Right renal cortex interstitium (tissue), 3 donors: ENCODE data around the gene MAP2K3. TPM values are rescaled to one million over a fixed set of nuclear protein-coding genes. Genes with fewer than 3 reads are reported as not detected.

Source experiments
- DNase-seq, 3 donors: peaks; one replicate each; pipeline ENCODE4 v3.0.0-alpha.2; 2013; ENCODE audit warnings: low read depth in 3 of 3, low spot score in 2 of 3
- polyA plus RNA-seq, 3 donors: library from polyadenylated mRNA; unstranded; fragments of 120-200 nt; gene quantifications; one replicate each; pipeline ENCODE4 v1.2.1, GENCODE V29; 2013; ENCODE audit not compliant: insufficient read length in 3 of 3

MAP2K3 gene
- polyA plus RNA-seq, 3 donors: 17.3 to 21.8 (median 17.6) TPM

DNA sequence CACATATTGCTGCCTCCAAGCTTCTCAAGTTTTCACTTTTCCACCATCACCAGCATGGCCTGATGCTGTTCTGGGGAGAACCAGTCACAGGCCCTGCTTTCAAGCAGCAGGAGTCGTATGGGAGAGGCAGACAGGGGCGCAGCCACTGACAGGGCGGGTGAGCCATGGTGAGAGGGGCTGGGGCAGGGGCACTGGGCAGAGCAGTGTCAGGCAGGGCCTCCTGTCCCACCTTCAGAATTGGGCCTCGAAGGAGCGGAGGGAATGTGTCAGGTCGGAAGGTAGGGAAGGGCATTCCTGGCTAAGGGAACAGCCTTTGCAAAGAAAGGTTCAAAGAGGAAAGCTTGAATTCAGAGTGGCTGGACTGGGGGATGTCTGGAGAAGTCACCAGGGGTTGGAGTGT is 4.9 kb upstream of the MAP2K3 start:
- no peak for DNase-seq

DNA sequence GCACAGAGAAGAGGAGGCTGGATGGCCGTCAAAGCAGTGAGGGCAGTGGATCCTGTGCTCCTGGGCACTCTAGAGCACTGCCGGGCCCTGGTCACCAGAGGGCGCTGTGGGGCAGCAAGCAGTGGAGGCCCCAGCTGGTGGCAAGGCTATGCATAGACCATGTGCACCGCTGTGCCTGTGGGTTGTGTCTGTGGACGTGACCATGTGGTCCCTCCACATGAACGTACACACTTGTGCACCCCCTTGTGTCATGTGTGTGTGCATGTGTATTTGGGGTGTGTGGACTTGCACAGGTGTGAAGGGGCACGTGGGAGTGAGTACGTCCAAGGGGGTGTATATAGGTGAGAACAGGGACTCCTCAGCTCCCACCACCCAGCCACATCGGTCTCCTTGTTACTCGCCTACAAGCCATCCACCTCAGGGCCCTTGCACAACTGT is 4.4 kb upstream of the MAP2K3 start:
- DNase-seq: no peak

DNA sequence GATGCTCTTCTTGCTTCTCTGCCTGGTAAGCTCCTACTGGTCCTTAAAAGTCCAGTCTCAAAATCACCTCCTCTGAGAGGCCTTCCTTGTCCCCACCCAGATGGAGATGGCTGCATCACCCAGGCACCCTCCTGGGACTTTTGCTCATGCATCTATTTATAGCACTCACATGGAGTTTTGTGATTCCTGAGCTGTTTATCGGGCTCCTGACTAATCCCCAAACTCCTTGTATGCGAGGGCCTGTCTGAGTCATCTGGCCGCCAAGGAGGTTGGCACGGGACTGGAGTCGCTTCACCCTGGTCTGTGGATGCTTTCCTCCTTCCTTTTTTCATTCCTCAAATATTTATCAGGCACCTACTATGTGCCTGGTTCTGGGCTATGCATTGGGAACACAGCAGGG is 2.3 kb upstream of the MAP2K3 start:
- DNase-seq: no peak

DNA sequence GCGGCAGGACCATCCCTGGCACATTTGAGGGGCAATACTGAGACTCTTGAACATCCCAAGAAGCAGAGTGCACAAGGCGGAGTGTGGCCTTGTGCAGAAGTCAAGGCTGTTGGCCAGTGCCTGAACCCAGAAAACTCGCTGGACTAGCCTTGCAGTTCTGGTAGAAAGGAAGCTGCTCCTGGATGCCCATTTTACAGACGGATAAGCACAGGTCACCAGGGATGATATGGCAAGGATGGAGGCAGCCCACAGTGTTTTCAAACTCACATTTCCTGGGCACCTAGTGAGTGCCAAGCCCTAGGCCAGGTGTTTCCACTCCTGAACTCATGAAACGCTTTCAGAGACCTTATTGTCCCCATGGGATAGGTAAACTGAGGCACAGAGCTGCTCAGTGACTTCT is 1.7 kb upstream of the MAP2K3 start:
- DNase-seq: no peak

DNA sequence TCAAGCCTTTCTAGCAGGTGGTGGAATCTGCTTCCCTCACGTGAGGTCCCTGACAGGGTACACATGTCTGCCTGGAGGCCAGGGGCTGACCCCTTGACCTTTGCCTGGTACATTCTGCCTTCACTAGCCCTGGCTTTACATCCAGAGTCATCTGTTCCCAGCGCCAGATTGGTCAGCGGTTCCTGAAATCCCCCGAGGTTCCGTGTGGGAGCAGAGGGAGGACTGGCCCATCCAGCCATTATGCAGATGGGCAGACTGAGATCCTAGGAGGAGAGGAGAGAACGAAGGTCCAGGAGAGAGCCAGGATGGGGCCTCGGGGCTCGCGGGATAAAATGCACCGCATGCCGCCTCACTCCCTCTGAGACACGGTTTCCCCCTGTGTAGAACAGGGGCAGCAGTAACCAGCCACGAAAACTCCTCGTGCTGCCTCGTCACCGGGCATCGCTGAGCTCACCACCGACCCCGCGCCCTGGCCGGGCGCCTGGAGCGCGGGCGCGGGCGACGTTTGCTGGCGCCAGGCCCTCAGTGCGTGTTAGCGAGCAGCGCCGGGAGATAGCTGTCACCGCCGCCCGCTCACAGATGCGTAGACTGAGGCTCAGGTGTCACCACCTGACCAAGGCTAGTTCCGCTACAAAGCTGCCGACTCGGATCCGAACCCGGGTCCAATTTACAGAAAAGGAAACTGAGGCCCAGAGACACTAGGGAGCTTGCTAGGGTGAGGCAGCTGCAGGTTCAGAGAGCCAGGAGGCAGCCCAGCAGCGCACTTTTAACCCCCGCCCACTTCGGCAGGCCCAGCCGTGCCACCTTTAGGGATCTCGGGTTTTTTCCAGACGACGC is 811 bp upstream of the MAP2K3 start:
- DNase-seq: no peak

DNA sequence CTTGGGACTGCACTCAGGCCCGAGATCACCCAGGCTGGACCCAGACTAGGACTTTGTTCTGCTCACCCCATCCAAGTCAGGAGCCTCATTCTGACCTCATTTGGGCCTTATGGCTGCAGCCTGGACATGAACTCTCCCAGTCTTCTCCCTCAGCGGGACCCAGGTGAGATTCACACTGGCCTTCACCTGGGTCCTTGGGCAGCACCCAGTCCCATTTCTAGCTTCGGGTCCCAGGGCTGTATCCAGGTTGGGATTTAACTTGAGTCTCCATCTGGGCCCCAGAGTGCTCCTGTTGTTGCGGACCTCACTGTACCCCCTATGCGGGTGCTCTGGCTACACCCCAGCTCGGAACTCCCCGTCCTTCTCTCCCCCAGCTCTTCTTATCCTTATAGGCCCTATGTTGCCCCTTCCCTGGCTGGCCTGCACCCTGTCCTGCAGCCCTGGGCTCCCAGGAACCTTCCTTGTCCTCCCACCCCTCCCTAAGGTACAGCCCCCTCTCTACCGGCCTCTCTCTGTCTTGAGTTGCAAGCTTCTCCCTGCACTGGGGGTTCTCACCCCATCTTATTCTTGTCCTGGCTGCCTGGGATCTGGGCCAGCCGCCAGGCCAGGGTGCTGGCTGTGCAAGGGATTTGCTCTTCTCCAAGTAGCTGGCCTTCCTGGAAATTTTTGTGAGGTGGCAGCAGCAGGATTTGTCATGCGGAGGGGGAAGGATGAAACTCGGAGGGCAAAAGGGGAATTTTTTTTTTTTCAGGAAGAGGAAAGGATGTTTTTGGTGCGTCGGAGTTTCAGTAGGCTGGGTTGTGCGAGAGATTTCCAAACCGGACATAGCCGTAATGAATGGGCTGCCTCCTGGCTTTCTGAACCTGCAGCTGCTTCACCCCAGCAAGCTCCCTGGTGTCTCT is 904 bp downstream of the MAP2K3 start:
- no peak for DNase-seq

DNA sequence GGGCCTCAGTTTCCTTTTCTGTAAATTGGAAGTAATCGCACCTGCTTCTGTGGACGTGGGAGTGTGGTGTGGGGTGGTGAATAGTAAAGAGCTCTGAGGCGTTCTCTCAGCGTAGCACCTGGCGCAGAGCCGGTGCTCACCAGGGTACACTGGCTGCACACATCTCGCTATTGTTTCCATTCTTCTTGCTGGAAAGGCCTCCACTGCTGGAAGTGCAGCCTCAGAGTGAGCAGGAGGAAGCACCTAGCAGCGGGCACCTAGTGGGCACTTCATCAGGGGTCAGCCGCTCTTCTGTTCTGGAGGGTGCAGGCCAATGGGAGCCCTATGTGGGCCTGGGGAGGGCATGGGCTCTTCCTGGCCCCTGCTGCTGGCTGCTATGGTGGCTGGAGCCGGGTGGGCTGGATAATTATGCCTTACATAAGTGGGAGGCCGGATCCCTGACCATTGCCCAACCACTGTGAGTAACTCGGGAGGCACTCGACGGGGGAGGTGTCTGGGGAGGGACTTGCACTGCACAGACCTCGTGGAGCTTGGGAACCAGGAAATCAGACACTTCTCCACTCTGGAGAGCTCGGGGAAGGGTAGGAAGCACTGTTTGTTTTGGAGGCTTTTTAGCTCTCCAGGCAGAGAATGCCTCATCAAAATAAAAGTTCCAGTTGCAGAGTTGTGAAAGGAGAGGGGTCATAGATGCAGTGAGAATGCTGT is 1.7 kb downstream of the MAP2K3 start:
- peak in 2 of 3 donors; percentile 62 to 77 for DNase-seq

DNA sequence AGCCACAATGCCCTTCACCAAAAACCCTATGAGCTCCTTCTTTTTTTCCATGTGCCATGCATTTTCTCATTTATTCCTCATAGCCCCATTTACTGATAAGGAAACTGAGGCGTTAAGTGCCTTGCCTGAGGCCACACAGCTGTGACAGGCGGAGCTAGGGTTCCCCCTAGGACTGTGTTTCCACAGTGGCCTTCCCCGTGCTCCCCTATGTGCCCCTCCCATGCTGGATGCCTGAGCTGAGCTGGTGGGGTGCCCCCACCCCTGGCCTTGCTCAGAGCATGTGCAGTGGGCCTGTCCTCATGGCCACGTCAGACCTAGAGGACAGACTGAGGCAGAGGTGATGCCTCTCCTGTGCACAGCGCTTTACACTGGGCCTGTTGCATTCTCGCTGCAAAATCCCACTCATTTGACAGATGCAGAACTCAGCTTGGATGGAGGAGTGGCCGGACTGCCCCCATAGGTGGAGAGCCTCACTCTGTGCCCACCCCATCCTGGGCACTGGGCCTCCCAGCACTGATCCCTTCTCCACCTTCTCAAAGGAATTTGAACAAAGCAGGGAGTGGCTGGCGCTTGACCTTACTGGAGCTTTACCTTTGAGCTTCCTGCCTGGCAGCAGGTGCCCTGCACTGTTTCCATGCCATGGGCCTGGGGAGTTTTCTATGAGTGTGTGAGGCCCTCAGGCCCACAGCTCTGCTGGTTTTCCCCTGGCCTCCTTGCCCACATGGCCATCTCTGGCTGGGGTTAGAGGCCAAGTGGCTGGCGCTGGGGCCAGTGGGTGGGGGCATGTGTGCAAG is 2.6 kb downstream of the MAP2K3 start:
- no peak for DNase-seq

DNA sequence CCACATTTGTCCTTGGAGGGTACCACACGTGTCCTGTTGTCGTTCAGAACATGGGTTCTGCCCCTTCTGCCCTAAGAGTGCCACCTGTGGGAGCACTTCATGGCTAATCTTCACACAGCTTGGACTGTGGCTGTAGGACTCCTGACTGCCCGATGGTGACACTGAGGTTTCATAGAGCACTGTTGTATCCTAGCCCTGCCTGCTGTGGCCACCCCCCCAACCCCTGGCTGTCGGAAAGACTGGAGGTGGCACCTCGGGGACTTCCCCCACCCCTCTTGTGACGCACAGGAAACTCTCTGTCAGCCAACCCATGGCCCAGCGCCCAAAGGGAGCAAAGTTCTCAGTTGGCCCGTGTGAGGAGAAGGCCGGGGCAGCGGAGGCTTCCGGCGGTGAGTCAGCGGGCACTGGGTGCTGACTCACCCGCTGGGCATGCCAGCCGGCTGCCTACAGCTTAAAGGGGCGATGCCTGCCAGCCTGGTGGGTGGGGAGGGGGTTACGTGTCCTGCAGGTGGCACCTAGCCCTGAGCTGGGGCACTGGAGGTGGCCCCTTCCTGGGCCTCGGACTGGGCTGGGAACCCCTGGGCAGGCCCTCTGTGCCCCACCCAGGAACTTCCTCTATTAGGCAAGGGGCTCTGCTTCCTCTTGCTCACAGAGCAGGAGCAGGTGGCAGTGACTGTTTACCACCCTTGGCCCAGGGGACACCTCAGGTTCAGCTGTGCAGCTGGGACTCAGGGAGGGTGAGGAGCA is 3.4 kb downstream of the MAP2K3 start:
- DNase-seq: no peak

DNA sequence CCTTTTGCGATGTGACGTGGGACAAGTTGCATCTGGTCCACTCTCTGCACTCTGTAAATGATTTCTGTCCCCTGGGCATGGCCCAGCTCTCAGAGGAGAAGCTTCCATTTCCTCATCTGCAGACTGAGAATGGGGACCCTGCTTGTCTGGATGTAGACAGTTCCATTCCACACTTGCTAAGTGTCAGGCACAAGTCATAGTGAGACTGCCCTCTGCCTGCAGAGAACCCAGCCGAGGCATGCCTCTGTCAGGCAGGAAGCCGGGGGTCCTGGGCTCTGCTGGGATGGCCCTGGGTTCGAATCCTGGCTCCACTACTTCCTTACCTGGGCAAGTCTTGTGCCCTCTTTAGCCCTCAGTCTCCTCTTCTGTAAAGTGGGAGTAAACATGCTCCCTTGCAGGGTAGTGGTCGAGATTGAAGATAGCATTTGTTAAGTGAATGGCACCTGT is 4.1 kb downstream of the MAP2K3 start:
- DNase-seq: no peak

DNA sequence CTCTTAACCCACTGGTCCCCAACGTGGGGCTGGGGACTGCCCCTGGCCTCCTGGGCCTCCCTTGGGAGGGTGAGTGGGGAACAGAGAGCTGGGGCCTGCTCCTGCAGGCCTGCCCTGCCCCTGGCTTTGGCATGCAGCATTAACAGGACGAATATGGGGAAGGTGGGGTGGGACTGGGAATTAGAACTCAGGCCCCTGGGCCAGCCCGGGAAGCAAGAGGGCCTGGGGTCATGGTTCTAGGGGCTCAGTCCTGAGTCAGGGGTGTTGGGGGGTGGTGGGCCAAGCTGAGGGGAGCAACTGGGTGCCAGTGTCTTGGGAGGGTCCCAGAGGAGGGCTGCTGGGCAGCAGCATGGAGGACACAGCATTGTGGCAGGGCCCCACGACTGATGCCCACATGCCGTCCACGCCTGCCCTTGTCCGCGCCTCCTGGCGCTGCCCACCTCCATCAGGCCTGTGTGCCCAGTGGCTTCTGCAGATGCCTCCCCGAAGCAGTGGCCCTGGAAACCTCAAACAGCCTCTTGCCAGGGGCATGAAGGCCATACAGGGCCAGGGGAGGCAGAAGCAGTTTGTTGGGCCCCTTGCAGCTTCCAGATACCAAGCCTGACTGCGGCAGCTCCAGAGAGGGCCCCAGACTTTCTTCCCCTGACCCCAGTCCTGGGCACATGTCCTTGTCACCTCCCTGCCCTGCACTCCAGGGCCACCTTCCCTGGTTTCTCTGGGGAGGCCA is 4.8 kb downstream of the MAP2K3 start:
- no peak for DNase-seq

DNA sequence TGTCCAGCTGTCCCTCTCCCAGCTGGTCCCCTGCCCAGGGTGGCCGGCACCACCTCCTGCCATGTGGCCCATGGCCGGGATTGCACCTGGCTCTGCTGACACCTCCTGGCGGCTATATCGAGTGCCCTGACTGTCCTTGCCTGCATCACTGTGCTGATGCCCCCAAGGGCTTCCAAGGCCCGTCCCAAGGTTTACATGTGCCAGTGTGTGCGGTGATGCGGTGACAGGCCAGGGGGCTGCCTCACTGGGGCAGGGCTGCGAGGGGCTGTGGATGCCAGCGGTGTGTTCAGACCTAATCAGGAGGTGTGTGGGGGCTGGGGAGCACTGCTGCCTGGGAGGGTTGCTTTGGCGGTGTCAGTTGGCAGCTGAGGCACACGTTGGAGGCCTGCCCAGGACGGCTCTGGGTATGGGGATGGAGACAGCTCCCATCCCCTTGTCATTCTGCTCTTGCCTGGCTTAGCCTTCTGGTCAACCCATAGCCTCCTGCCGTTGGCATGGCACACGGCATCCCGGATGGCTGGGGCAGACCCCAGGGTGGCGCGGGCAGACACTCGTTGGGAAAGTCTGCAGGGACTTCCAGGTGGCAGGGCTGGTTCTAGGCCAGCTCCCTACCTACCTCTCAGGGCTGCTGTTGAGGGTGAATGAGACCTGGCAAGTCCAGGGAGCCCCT is 5.5 kb downstream of the MAP2K3 start:
- no peak for DNase-seq

DNA sequence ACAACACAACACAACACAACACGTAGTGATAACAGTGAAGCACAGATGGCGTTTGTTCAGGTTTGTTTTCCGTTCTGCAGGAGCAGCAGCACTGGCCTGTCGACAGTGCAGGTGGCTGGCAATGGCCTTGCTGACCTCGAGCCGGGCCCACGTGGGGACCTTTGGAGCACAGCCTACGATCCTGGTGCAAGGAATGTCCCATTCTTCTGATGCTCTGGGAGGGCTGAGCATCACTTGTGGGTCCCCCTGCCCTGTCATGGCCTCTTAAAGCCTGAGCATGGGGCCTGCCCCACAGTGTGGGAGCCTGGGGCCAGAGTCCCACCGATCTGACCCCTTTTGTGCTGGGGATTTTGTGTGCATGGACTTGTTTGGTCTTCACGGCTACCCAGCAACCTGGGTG is 6.8 kb downstream of the MAP2K3 start:
- no peak for DNase-seq

DNA sequence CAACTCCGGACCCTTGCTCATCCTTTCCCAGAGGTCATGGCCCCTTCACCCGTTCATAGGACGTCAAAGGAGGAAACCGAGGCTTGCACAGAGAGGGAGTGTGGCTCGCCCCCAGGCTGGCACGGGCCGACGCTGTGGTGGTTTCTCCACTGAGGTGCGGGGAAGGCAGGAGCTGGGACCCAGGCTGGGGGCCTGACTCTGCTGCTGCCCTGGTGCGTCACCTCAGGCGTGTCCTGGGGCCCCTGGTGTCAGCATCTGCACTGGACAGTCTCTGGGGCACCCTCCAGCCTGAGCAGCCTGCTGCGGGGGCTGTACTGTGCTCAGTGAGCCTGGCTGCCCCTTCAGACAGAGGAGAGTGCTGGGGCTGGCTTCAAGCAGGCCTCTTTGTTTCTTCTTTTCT is 7.4 kb downstream of the MAP2K3 start:
- DNase-seq: no peak

DNA sequence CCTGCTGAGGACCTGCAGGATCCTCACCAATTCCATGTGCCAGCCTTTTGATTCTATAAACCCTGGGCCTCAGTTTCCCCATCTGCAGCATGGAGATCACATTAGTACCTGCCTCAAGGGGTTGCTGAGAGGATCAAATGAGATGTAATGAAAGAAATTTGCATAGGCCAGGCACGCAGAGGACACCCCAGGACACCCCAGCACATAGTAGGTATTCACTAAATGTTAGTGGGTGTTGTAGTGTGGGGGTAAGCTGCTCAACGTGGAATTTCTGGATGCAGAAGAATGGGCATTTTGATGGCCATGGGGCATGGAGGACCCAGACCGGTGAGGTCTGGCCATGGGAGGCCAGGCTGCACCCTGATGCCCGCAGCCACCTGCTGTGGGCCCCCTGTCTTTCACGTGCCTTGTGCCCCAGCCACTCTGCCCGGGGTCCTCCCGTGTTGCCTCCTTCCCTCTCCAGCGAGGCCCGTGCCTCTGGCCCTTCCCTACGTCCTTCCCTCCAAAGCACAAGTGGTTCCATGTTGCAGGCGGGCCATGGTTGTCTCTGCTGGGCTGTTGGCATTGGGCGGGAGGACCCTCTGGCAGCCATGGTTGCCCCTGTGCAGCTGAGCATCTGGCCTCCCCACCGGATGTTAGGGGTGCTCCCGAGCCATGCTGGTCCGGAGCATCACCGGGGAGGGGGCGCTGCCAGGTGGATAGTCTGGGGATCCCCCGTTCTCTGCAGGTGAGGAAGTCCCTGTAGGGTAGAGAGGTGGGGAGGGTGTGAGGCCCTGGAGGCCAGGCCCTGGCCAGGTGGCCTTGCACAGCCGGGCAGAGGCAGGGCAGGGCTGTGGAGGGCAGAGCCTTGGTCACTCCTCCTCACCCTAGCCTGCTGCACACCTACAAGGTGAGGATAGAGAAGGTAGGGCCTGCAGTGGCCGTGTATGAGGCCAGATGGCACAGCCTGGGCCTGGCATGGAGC is 8.6 kb downstream of the MAP2K3 start:
- no peak for DNase-seq

DNA sequence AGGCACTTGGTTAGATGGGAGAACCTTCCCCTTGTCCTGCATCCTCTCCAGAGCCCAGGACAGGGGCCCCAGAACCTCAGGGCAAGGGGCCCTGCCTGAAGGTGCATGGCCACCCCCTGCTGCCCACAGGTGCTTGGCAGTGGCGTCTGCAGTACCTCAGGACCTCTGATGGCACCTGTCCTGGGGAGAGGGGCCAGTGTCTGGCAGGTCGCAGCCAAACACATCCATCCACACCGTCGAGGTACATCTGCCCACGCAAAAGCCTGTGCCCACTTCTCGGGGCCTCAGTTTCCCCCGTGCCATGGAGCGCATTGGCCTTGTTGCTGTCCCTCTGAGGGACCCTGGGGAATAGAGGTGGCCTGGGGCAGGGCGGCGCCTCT is 9.3 kb downstream of the MAP2K3 start:
- no peak for DNase-seq

DNA sequence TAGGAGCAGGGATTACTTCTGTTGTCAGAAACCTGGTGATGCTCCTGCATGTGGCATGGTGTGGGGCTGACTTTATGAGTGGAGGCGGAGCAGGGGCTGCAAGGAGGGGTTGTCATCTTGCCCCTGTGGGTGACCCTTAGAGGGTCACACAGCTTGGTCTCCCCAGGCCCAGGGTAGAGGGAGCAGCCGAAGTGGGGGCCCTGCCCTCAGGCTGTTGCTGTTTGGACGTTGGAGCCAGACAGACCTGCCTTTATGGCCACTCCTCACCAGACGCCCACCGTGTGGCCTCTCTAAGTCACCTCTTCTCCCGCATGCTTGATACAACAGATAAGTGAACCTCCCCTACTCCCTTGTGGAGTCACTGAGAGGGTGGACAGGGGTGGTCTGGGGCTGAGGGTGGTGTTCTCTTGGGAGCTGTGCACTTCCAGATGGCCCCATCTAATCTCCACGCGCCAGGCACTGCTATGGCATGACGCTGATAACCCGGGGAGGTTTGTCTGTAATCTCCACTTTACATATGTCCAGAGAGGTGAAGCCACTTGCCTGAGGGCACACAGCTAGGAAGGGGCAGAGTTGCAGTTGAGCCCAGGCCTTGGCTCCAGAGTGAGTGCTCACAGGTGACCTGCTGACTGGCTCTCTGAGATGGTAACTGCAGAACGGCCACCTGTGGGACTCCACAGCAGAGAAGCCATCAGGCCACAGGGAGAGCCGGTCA is 10.0 kb downstream of the MAP2K3 start:
- no peak for DNase-seq
